H7 (cell line): Measurements from ENCODE around the gene RBBP8NL. TPM values are rescaled to one million over a fixed set of nuclear protein-coding genes. Genes with fewer than 3 reads are reported as not detected.
A peak's percentile ranks its signal among the peaks of the same experiment; 100 is the strongest.

Source experiments
- DNase-seq: peaks from one replicate; pipeline ENCODE4 v3.0.0; 2012
- H3K27me3 ChIP-seq: 2 replicates; pipeline ENCODE4 v1.6.0; 2011; ENCODE audit warnings: mild to moderate bottlenecking, low read length; ENCODE audit not compliant: control insufficient read depth, insufficient read depth
- H3K36me3 ChIP-seq: replicated peaks from 2 replicates; pipeline ENCODE4 v1.5.1; 2011; ENCODE audit warnings: low read length; ENCODE audit not compliant: control insufficient read depth, insufficient read depth
- H3K4me3 ChIP-seq: 2 replicates; pipeline ENCODE4 v1.5.1; 2011; ENCODE audit warnings: low read depth, mild to moderate bottlenecking, control low read depth, low read length, moderate library complexity; ENCODE audit not compliant: insufficient read depth
- total RNA-seq: library from RNA; depleted of rRNA; stranded (reverse); fragments of >200 nt; shearing (Covaris generic); gene quantifications from 2 replicates; pipeline ENCODE4 v1.2.3, GENCODE V29; 2014

RBBP8NL gene
- total RNA-seq, 1 experiment from 2014 or later, result not detected

GRCh38 chr20:62424249-62425107, 2.9 kb downstream of the RBBP8NL start:
- Histone ChIP-seq H3K4me3 (no peak overlapping the region), H3K36me3 (no peaks in the 10 kb centered on the region), H3K27me3 (no peaks in the 10 kb centered on the region)
- DNase-seq, result no peak

- no peak overlapping the region for H3K4me3 ChIP-seq
- peak; percentile 80 for DNase-seq
- no peaks in the 10 kb centered on the region for H3K36me3 ChIP-seq
- no peaks in the 10 kb centered on the region for H3K27me3 ChIP-seq
Measured at GRCh38 chr20:62423326-62423706, 4.0 kb downstream of the RBBP8NL start.

GRCh38 chr20:62422636-62423325, 4.6 kb downstream of the RBBP8NL start:
- H3K4me3 ChIP-seq, result no peak overlapping the region
- no peak for DNase-seq
- no peaks in the 10 kb centered on the region for H3K36me3 ChIP-seq
- no peaks in the 10 kb centered on the region for H3K27me3 ChIP-seq

GRCh38 chr20:62421716-62421990, 5.7 kb downstream of the RBBP8NL start:
- no peak for DNase-seq
- Histone ChIP-seq H3K27me3 (no peaks in the 10 kb centered on the region), H3K4me3 (no peak overlapping the region), H3K36me3 (no peaks in the 10 kb centered on the region)

- no peaks in the 10 kb centered on the region for H3K36me3 ChIP-seq
- H3K4me3 ChIP-seq, result no peak overlapping the region
- DNase-seq, result peak; percentile 78
- no peaks in the 10 kb centered on the region for H3K27me3 ChIP-seq
Measured at GRCh38 chr20:62420846-62421715, 6.3 kb downstream of the RBBP8NL start.

GRCh38 chr20:62419759-62420158, 7.6 kb downstream of the RBBP8NL start:
- no peak for DNase-seq
- no peaks in the 10 kb centered on the region for H3K27me3 ChIP-seq
- H3K4me3 ChIP-seq, result no peak overlapping the region
- no peaks in the 10 kb centered on the region for H3K36me3 ChIP-seq

- H3K27me3 ChIP-seq, result no peaks in the 10 kb centered on the region
- peak; percentile 65 for DNase-seq
- H3K4me3 ChIP-seq, result no peak overlapping the region
- H3K36me3 ChIP-seq, result no peaks in the 10 kb centered on the region
Measured at GRCh38 chr20:62418709-62419487, 8.4 kb downstream of the RBBP8NL start.

GRCh38 chr20:62417981-62418708, 9.2 kb downstream of the RBBP8NL start:
- H3K27me3 ChIP-seq, result no peaks in the 10 kb centered on the region
- peak; percentile 60 for DNase-seq
- no peak overlapping the region for H3K4me3 ChIP-seq
- H3K36me3 ChIP-seq, result no peaks in the 10 kb centered on the region

- Histone ChIP-seq H3K4me3 (no peak overlapping the region), H3K36me3 (no peaks in the 10 kb centered on the region)
Measured at GRCh38 chr20:62416651-62417637, 10.4 kb downstream of the RBBP8NL start.

GRCh38 chr20:62415354-62416111, 11.8 kb downstream of the RBBP8NL start:
- no peak overlapping the region for H3K4me3 ChIP-seq
- no peaks in the 10 kb centered on the region for H3K27me3 ChIP-seq
- DNase-seq, result no peak
- no peaks in the 10 kb centered on the region for H3K36me3 ChIP-seq

More at GRCh38 chr20:62416651-62417637, 10.4 kb downstream of the RBBP8NL start:
- peak; percentile 72 for DNase-seq
- no peaks in the 10 kb centered on the region for H3K27me3 ChIP-seq

- Histone ChIP-seq H3K27me3 (no peaks in the 10 kb centered on the region), H3K36me3 (no peaks in the 10 kb centered on the region), H3K4me3 (no peak overlapping the region)
- DNase-seq, result peak; percentile 93
Measured at GRCh38 chr20:62413896-62414481, 13.3 kb downstream of the RBBP8NL start.

GRCh38 chr20:62413025-62413570, 14.2 kb downstream of the RBBP8NL start:
- Histone ChIP-seq H3K4me3 (no peak overlapping the region), H3K36me3 (no peaks in the 10 kb centered on the region), H3K27me3 (no peaks in the 10 kb centered on the region; the same call in 1 of the 2 replicates)
- DNase-seq, result no peak
